ENCODE results near the gene PAPPA. TPM values are rescaled to one million over a fixed set of nuclear protein-coding genes. Genes with fewer than 3 reads are reported as not detected.
A peak's percentile ranks its signal among the peaks of the same experiment; 100 is the strongest.

PAPPA gene
- total RNA-seq, 1 experiment from 2014 or later: 0.17 TPM

- H2AK5ac ChIP-seq (ENCODE audit: insufficient read length, low read length): no peak overlapping the region
- H3K9me3 ChIP-seq (ENCODE audit: control insufficient read depth, low read depth, low read length): no peaks in the 10 kb centered on the region
- H2BK12ac ChIP-seq (ENCODE audit: insufficient read length, low read depth, low read length): no peak overlapping the region
- no CpG with 5 or more reads among the region's 6 CpGs for WGBS (ENCODE audit: extremely low coverage, insufficient read length, low lambda C conversion rate)
- no peak overlapping the region for H2AFZ ChIP-seq (ENCODE audit: low read length)
- Mint-ChIP-seq H3K36me3 (ENCODE audit: insufficient read depth in 1 of 3, low read depth in 3 of 3) (no peaks in the 10 kb centered on the region; a peak in 2 of 7 replicates), H3K9me3 (no peaks in the 10 kb centered on the region; a peak in 1 of 5 replicates), H3K4me3 (peak overlapping the region in 1 of 2 experiments; percentile 45; a peak in 1 of 5 replicates), H3K27ac (no peak overlapping the region; a peak in 1 of 7 replicates), H3K4me1 (peaks cover 45 to 46% of the 10 kb centered on the region in 2 experiments), H3K27me3 (ENCODE audit: low read depth) (peaks cover 93% of the 10 kb centered on the region)
- no peaks in the 10 kb centered on the region for H3K4me1 ChIP-seq (ENCODE audit: insufficient read depth, low read length)
- no peaks in the 10 kb centered on the region for H4K20me1 ChIP-seq (ENCODE audit: control insufficient read depth, insufficient read depth, insufficient read length)
- no peak overlapping the region for H4K5ac ChIP-seq (ENCODE audit: insufficient read length, low read depth, low read length)
- no peak overlapping the region for H3K23ac ChIP-seq (ENCODE audit: insufficient read length, low read depth, low read length)
- H2BK5ac ChIP-seq (ENCODE audit: insufficient read length, low read length): no peak overlapping the region
- H3K79me2 ChIP-seq (ENCODE audit: insufficient read depth, low read length): no peaks in the 10 kb centered on the region
- H3K9ac ChIP-seq (ENCODE audit: extremely low read depth, insufficient read length, low read length): no peak overlapping the region
- peaks cover 16% of the 10 kb centered on the region; the same call in 1 of the 2 replicates for H3K27me3 ChIP-seq (ENCODE audit: insufficient read depth, low read length)
- no peak overlapping the region for H3K18ac ChIP-seq (ENCODE audit: insufficient read length, low read depth, low read length)
- no peak overlapping the region for H4K8ac ChIP-seq (replicated peaks; ENCODE audit: insufficient read length, low read depth, low read length)
- H4K91ac ChIP-seq (ENCODE audit: insufficient read length, low read depth, low read length): no peak overlapping the region
- no peak overlapping the region for H3K27ac ChIP-seq (ENCODE audit: insufficient read length, low read depth, low read length)
- H2BK120ac ChIP-seq (ENCODE audit: low read depth, low read length, poor library complexity, severe bottlenecking): no peak overlapping the region
- H3K79me1 ChIP-seq (ENCODE audit: insufficient read depth, low read depth, low read length, poor library complexity, severe bottlenecking): no peaks in the 10 kb centered on the region
- H3K23me2 ChIP-seq (ENCODE audit: insufficient read length, low read depth, low read length, poor library complexity, severe bottlenecking): peaks cover 18% of the 10 kb centered on the region
- no peak overlapping the region for H2BK20ac ChIP-seq (ENCODE audit: low read depth, low read length, poor library complexity, severe bottlenecking)
- H3K56ac ChIP-seq (ENCODE audit: insufficient read length, low read depth, low read length): no peak overlapping the region
- H3K14ac ChIP-seq (ENCODE audit: insufficient read depth, low read length): no peak overlapping the region; the same call in 1 of the 2 replicates
- H3K4ac ChIP-seq (ENCODE audit: low read depth, low read length): no peak overlapping the region
- no peak overlapping the region for H3T11ph ChIP-seq (ENCODE audit: low read length)
- TF ChIP-seq CTCF (conservative IDR thresholded peaks at IDR 0.05): no peak
- peak overlapping the region; percentile 60 for H3K4me2 ChIP-seq (ENCODE audit: insufficient read depth, insufficient read length, low read length)
- no peak overlapping the region for H2BK15ac ChIP-seq (ENCODE audit: low read depth, low read length)
- DNase-seq: no peak
These were observed 4.0 kb downstream of the PAPPA start for GRCh38 chr9:116157436-116158138.

Data from H9 (cell line).